HEK293 (cell line): ENCODE results near the gene CIB4.

Source experiments
- CTCF ChIA-PET: fragments of 350-600 bp; formaldehyde crosslinking; extraction: SDS; loops from one replicate; lab custom pipeline; 2021; ENCODE audit warnings: antibody characterized with exemption; lab: Yijun Ruan, JAX
- POLR2A ChIA-PET: fragments of 300-600 bp; formaldehyde crosslinking; extraction: SDS; loops from one replicate; lab custom pipeline; 2020; ENCODE audit warnings: antibody characterized with exemption, inconsistent platforms; lab: Yijun Ruan, JAX
- H3K27ac ChIP-seq: fragments of 200-500 bp; sonication (Bioruptor generic); 2 replicates; pipeline ENCODE4 v1.5.1; 2014; ENCODE audit warnings: low read depth, low read length, control low read depth, inconsistent platforms; ENCODE audit errors: extremely low read depth
- H3K36me3 ChIP-seq, 2 experiments: fragments of 200-500 bp in 1 of 2; sonication (Bioruptor generic) in 1 of 2; 1 replicate in 1 of 2; 2 replicates in 1 of 2; pipeline ENCODE4 v1.5.1; 2014 to 2017; ENCODE audit warnings: inconsistent platforms in 2 of 2, low read length in 2 of 2; ENCODE audit not compliant: control insufficient read depth in 2 of 2, insufficient read depth in 1 of 2
- H3K4me1 ChIP-seq: fragments of 200-500 bp; sonication (Bioruptor generic); 2 replicates; pipeline ENCODE4 v1.5.1; 2014; ENCODE audit warnings: mild to moderate bottlenecking, low read length, inconsistent platforms; ENCODE audit not compliant: control insufficient read depth, insufficient read depth
- H3K4me3 ChIP-seq: 2 replicates; pipeline ENCODE4 v1.5.1; 2011; ENCODE audit warnings: low read depth, mild to moderate bottlenecking, control low read depth, low read length, moderate library complexity
- H3K9me3 ChIP-seq: fragments of 200-500 bp; sonication (Bioruptor generic); 2 replicates; pipeline ENCODE4 v1.5.1; 2014; ENCODE audit warnings: low read depth, low read length, inconsistent platforms; ENCODE audit not compliant: control insufficient read depth, insufficient read depth
- EGR2 ChIP-seq: fragments of 450-650 bp; formaldehyde crosslinking; IDR thresholded peaks from 2 replicates; pipeline ENCODE4 v1.5.1; 2016; ENCODE audit warnings: low read depth, missing biosample characterization, missing genetic modification characterization
- GLIS1 ChIP-seq: fragments of 450-650 bp; formaldehyde crosslinking; IDR thresholded peaks from 2 replicates; pipeline ENCODE4 v1.5.1; 2016; ENCODE audit warnings: missing biosample characterization, missing genetic modification characterization
- HOXA7 ChIP-seq: sonication (generic); formaldehyde crosslinking; IDR thresholded peaks from 2 replicates; pipeline ENCODE4 v1.8.1; 2022; ENCODE audit warnings: missing genetic modification reagents, borderline replicate concordance
- HOXC10 ChIP-seq: sonication (generic); formaldehyde crosslinking; IDR thresholded peaks from 2 replicates; pipeline ENCODE4 v1.8.1; 2023; ENCODE audit warnings: mild to moderate bottlenecking, missing genetic modification reagents
- KLF16 ChIP-seq: fragments of 450-650 bp; formaldehyde crosslinking; IDR thresholded peaks from 2 replicates; pipeline ENCODE4 v1.5.1; 2017; ENCODE audit warnings: missing biosample characterization, missing genetic modification characterization
- KLF7 ChIP-seq: fragments of 450-650 bp; formaldehyde crosslinking; IDR thresholded peaks from 2 replicates; pipeline ENCODE4 v1.5.1; 2016; ENCODE audit warnings: missing biosample characterization, missing genetic modification characterization, borderline replicate concordance
- RBAK ChIP-seq: fragments of 450-650 bp; formaldehyde crosslinking; IDR thresholded peaks from 2 replicates; pipeline ENCODE4 v1.5.1; 2016; ENCODE audit warnings: missing biosample characterization, missing genetic modification characterization
- SP2 ChIP-seq: fragments of 450-650 bp; formaldehyde crosslinking; IDR thresholded peaks from 2 replicates; pipeline ENCODE4 v1.5.1; 2016; ENCODE audit warnings: missing biosample characterization, missing genetic modification characterization
- YY1 ChIP-seq: fragments of 450-650 bp; formaldehyde crosslinking; IDR thresholded peaks from 2 replicates; pipeline ENCODE4 v1.5.1; 2018; ENCODE audit warnings: missing biosample characterization, missing genetic modification characterization
- ZBTB48 ChIP-seq: fragments of 450-650 bp; formaldehyde crosslinking; IDR thresholded peaks from 2 replicates; pipeline ENCODE4 v1.5.1; 2016; ENCODE audit warnings: missing biosample characterization, missing genetic modification characterization
- ZFHX2 ChIP-seq: fragments of 450-650 bp; formaldehyde crosslinking; conservative IDR thresholded peaks from 2 replicates; pipeline ENCODE4 v1.5.1; 2016; ENCODE audit warnings: missing biosample characterization, missing genetic modification characterization
- ZNF121 ChIP-seq: fragments of 450-650 bp; formaldehyde crosslinking; IDR thresholded peaks from 2 replicates; pipeline ENCODE4 v1.5.1; 2016; ENCODE audit warnings: missing biosample characterization, missing genetic modification characterization
- ZNF175 ChIP-seq: fragments of 450-650 bp; formaldehyde crosslinking; IDR thresholded peaks from 2 replicates; pipeline ENCODE4 v1.5.1; 2016; ENCODE audit warnings: missing biosample characterization, missing genetic modification characterization
- ZNF266 ChIP-seq: fragments of 450-650 bp; formaldehyde crosslinking; IDR thresholded peaks from 2 replicates; pipeline ENCODE4 v1.5.1; 2016; ENCODE audit warnings: missing biosample characterization, missing genetic modification characterization, low read depth
- ZNF341 ChIP-seq: fragments of 450-650 bp; formaldehyde crosslinking; IDR thresholded peaks from 2 replicates; pipeline ENCODE4; 2016; ENCODE audit warnings: low read depth, missing biosample characterization, missing genetic modification characterization
- ZNF354C ChIP-seq: fragments of 450-650 bp; formaldehyde crosslinking; IDR thresholded peaks from 2 replicates; pipeline ENCODE4 v1.5.1; 2016; ENCODE audit warnings: missing biosample characterization, missing genetic modification characterization, low read depth, borderline replicate concordance
- ZNF433 ChIP-seq: fragments of 450-650 bp; formaldehyde crosslinking; IDR thresholded peaks from 2 replicates; pipeline ENCODE4 v1.5.1; 2016; ENCODE audit warnings: missing biosample characterization, missing genetic modification characterization, low read depth
- ZNF596 ChIP-seq: fragments of 450-650 bp; IDR thresholded peaks from 2 replicates; pipeline ENCODE4 v1.5.0; 2018; ENCODE audit warnings: missing biosample characterization, mild to moderate bottlenecking, missing genetic modification characterization, moderate library complexity
- ZNF600 ChIP-seq: fragments of 450-650 bp; formaldehyde crosslinking; IDR thresholded peaks from 2 replicates; pipeline ENCODE4 v1.5.1; 2016; ENCODE audit warnings: missing biosample characterization, missing genetic modification characterization
- ZNF624 ChIP-seq: fragments of 450-650 bp; formaldehyde crosslinking; IDR thresholded peaks from 2 replicates; pipeline ENCODE4 v1.5.1; 2017; ENCODE audit warnings: missing biosample characterization, missing genetic modification characterization
- ZNF777 ChIP-seq: fragments of 450-650 bp; formaldehyde crosslinking; IDR thresholded peaks from 2 replicates; pipeline ENCODE4 v1.5.1; 2017; ENCODE audit warnings: missing biosample characterization, missing genetic modification characterization, borderline replicate concordance
- ZXDB ChIP-seq: fragments of 450-650 bp; formaldehyde crosslinking; IDR thresholded peaks from 2 replicates; pipeline ENCODE4 v1.5.1; 2016; ENCODE audit warnings: missing biosample characterization, missing genetic modification characterization
- TF ChIP-seq, protein P1 (sequence below): fragments of 450-650 bp; formaldehyde crosslinking; IDR thresholded peaks from 2 replicates; pipeline ENCODE4 v1.5.1; 2016; ENCODE audit warnings: missing biosample characterization, missing genetic modification characterization
- TF ChIP-seq, protein P2 (sequence below): fragments of 450-650 bp; formaldehyde crosslinking; optimal IDR thresholded peaks from 2 replicates; pipeline ENCODE3; 2016; ENCODE audit warnings: missing biosample characterization, mild to moderate bottlenecking, missing genetic modification characterization
- TF ChIP-seq, protein P3 (sequence below): fragments of 450-650 bp; formaldehyde crosslinking; IDR thresholded peaks from 2 replicates; pipeline ENCODE4 v1.5.1; 2016; ENCODE audit warnings: missing biosample characterization, missing genetic modification characterization
- TF ChIP-seq, protein P4 (sequence below): fragments of 450-650 bp; formaldehyde crosslinking; IDR thresholded peaks from 2 replicates; pipeline ENCODE4 v1.5.1; 2016; ENCODE audit warnings: missing biosample characterization, missing genetic modification characterization
- TF ChIP-seq, protein P5 (sequence below): fragments of 450-650 bp; formaldehyde crosslinking; conservative IDR thresholded peaks from 2 replicates; pipeline ENCODE4 v1.5.1; 2016; ENCODE audit warnings: low read depth, missing biosample characterization, missing genetic modification characterization

The CIB4 gene

DNA sequence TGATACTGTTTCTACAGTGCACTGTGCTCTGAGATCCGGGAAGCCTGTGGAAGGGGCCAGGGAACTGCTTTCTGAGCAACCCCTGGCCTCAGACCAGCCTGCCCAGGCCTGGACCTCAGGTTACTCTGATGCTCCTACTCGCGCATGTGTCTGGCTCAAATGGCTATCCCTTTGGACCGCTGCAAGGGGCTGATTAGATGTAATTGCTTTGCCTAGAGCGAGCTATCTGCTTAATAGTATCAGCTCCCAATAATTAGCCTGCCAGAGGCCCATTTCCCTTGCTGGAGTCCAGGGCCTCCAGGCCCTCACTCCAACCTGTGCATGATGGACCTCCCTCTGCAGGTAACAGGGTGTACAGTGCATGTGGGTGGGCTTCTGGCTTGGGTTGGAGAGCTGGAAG is 44.2 kb upstream of the CIB4 start:
- no peak overlapping the region for H3K4me3 ChIP-seq
- no peak overlapping the region for H3K27ac ChIP-seq
- POLR2A ChIA-PET = no interaction called here
- CTCF ChIA-PET = interaction anchor here (0.6 kb wide), 2 partner anchors 242 to 1105 kb away, joined by 4 read pairs; no protein-coding TSS in a partner anchor
- no peaks in the 10 kb centered on the region for H3K9me3 ChIP-seq
- H3K4me1 ChIP-seq = no peaks in the 10 kb centered on the region
- TF ChIP-seq, protein P1, sequence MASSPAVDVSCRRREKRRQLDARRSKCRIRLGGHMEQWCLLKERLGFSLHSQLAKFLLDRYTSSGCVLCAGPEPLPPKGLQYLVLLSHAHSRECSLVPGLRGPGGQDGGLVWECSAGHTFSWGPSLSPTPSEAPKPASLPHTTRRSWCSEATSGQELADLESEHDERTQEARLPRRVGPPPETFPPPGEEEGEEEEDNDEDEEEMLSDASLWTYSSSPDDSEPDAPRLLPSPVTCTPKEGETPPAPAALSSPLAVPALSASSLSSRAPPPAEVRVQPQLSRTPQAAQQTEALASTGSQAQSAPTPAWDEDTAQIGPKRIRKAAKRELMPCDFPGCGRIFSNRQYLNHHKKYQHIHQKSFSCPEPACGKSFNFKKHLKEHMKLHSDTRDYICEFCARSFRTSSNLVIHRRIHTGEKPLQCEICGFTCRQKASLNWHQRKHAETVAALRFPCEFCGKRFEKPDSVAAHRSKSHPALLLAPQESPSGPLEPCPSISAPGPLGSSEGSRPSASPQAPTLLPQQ (tag by site-specific recombination) = no peak
- TF ChIP-seq YY1 (tag by site-specific recombination) (no peak), KLF16 (no peak), SP2 (tag by site-specific recombination) (no peak), ZXDB (tag by site-specific recombination) (no peak), ZNF624 (tag by site-specific recombination) (no peak), ZNF433 (tag by site-specific recombination) (no peak), EGR2 (tag by site-specific recombination) (no peak), GLIS1 (tag by site-specific recombination) (no peak), HOXA7 (CRISPR knock-in tag) (no peak), ZBTB48 (tag by site-specific recombination) (no peak), ZNF175 (tag by site-specific recombination) (no peak)
- no peaks in the 10 kb centered on the region for H3K36me3 ChIP-seq

DNA sequence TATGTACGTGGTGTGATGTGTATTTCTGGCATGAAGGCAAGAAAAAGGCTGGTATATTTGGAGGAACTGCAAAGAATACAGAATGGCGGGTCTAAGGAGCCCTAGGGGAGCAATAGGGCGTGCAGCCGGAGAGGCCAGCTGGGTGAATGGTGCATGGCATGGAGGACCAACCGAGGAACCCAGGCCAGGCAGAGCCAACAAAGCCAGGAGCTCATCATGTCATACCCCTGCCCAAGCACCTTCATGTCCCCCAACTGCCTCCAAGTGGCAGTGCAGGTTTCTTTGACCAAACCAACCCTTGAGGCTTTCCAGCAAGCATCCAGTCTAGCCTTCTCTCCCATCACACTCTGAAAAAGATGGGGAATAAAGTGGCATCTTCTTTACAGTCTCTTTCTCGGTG is 42.4 kb upstream of the CIB4 start:
- Histone ChIP-seq H3K4me1 (no peaks in the 10 kb centered on the region), H3K36me3 (no peaks in the 10 kb centered on the region), H3K9me3 (no peaks in the 10 kb centered on the region), H3K4me3 (no peak overlapping the region), H3K27ac (no peak overlapping the region)
- CTCF ChIA-PET = interaction anchor here (1.2 kb wide), 1 partner anchor 64 kb away, joined by 4 read pairs; no protein-coding TSS in a partner anchor
- TF ChIP-seq RBAK (tag by site-specific recombination) (no peak), ZNF777 (no peak), KLF16 (no peak), ZNF596 (tag by site-specific recombination) (no peak), ZNF354C (tag by site-specific recombination) (no peak), ZNF341 (tag by site-specific recombination) (no peak), ZNF121 (tag by site-specific recombination) (no peak), HOXC10 (CRISPR knock-in tag) (no peak), ZFHX2 (no peak), KLF7 (tag by site-specific recombination) (no peak), ZNF266 (tag by site-specific recombination) (no peak), ZNF600 (tag by site-specific recombination) (no peak)
- TF ChIP-seq, protein P2, sequence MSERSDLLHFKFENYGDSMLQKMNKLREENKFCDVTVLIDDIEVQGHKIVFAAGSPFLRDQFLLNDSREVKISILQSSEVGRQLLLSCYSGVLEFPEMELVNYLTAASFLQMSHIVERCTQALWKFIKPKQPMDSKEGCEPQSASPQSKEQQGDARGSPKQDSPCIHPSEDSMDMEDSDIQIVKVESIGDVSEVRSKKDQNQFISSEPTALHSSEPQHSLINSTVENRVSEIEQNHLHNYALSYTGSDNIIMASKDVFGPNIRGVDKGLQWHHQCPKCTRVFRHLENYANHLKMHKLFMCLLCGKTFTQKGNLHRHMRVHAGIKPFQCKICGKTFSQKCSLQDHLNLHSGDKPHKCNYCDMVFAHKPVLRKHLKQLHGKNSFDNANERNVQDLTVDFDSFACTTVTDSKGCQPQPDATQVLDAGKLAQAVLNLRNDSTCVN (tag by site-specific recombination) = no peak
- TF ChIP-seq, protein P3, sequence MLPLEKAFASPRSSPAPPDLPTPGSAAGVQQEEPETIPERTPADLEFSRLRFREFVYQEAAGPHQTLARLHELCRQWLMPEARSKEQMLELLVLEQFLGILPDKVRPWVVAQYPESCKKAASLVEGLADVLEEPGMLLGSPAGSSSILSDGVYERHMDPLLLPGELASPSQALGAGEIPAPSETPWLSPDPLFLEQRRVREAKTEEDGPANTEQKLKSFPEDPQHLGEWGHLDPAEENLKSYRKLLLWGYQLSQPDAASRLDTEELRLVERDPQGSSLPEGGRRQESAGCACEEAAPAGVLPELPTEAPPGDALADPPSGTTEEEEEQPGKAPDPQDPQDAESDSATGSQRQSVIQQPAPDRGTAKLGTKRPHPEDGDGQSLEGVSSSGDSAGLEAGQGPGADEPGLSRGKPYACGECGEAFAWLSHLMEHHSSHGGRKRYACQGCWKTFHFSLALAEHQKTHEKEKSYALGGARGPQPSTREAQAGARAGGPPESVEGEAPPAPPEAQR (tag by site-specific recombination) = no peak
- TF ChIP-seq, protein P4, sequence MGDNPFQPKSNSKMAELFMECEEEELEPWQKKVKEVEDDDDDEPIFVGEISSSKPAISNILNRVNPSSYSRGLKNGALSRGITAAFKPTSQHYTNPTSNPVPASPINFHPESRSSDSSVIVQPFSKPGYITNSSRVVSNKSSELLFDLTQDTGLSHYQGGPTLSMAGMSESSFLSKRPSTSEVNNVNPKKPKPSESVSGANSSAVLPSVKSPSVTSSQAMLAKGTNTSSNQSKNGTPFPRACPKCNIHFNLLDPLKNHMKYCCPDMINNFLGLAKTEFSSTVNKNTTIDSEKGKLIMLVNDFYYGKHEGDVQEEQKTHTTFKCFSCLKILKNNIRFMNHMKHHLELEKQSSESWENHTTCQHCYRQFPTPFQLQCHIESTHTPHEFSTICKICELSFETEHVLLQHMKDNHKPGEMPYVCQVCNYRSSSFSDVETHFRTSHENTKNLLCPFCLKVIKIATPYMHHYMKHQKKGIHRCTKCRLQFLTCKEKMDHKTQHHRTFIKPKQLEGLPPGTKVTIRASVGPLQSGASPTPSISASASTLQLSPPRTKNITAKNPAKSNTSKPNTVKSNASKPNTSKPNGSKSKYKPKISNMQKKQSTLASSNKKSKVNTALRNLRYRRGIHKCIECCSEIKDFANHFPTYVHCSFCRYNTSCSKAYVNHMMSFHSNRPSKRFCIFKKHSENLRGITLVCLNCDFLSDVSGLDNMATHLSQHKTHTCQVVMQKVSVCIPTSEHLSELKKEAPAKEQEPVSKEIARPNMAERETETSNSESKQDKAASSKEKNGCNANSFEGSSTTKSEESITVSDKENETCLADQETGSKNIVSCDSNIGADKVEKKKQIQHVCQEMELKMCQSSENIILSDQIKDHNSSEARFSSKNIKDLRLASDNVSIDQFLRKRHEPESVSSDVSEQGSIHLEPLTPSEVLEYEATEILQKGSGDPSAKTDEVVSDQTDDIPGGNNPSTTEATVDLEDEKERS (tag by site-specific recombination) = no peak
- TF ChIP-seq, protein P5, sequence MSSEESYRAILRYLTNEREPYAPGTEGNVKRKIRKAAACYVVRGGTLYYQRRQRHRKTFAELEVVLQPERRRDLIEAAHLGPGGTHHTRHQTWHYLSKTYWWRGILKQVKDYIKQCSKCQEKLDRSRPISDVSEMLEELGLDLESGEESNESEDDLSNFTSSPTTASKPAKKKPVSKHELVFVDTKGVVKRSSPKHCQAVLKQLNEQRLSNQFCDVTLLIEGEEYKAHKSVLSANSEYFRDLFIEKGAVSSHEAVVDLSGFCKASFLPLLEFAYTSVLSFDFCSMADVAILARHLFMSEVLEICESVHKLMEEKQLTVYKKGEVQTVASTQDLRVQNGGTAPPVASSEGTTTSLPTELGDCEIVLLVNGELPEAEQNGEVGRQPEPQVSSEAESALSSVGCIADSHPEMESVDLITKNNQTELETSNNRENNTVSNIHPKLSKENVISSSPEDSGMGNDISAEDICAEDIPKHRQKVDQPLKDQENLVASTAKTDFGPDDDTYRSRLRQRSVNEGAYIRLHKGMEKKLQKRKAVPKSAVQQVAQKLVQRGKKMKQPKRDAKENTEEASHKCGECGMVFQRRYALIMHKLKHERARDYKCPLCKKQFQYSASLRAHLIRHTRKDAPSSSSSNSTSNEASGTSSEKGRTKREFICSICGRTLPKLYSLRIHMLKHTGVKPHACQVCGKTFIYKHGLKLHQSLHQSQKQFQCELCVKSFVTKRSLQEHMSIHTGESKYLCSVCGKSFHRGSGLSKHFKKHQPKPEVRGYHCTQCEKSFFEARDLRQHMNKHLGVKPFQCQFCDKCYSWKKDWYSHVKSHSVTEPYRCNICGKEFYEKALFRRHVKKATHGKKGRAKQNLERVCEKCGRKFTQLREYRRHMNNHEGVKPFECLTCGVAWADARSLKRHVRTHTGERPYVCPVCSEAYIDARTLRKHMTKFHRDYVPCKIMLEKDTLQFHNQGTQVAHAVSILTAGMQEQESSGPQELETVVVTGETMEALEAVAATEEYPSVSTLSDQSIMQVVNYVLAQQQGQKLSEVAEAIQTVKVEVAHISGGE (tag by site-specific recombination) = no peak
- POLR2A ChIA-PET = no interaction called here
